Measurements from ENCODE around the gene ISM1. TPM values are rescaled to one million over a fixed set of nuclear protein-coding genes. Genes with fewer than 3 reads are reported as not detected.

The ISM1 gene
- total and polyA plus RNA-seq, 8 donors: 0.52 to 5.6 (median 1.7) TPM

- Histone ChIP-seq H3K27me3 (no peaks in the 10 kb centered on the region), H3K4me3 (no peak overlapping the region), H3K36me3 (no peaks in the 10 kb centered on the region), H3K9me3 (no peaks in the 10 kb centered on the region), H3K4me1 (no peaks in the 10 kb centered on the region), H3K27ac (no peak overlapping the region)
- ATAC-seq (peak in 1 of 4 donors; percentile 41), DNase-seq (no peak), FAIRE-seq (no peak)
- intact Hi-C loops (cut with DNase I): no loop called here
- WGBS, 2 donors: 91 to 93% methylated on average over 8 of the region's 8 CpGs
- no peak for TF ChIP-seq CTCF (IDR thresholded peaks at IDR 0.05)
Observed at GRCh38 chr20:13251106-13251903, 30.2 kb downstream of the ISM1 start.

GRCh38 chr20:13251904-13252297 lies 30.8 kb downstream of the ISM1 start:
- H3K27ac ChIP-seq: no peak overlapping the region
- H3K27me3 ChIP-seq: no peaks in the 10 kb centered on the region
- no peak overlapping the region for H3K4me3 ChIP-seq
- no peaks in the 10 kb centered on the region for H3K36me3 ChIP-seq
- TF ChIP-seq CTCF (IDR thresholded peaks at IDR 0.05): no peak
- FAIRE-seq (no peak), DNase-seq (no peak), ATAC-seq (no peak)
- H3K4me1 ChIP-seq: no peaks in the 10 kb centered on the region
- intact Hi-C loops (cut with DNase I): no loop called here
- WGBS, 2 donors: 86 to 97% methylated on average over 2 of the region's 2 CpGs
- H3K9me3 ChIP-seq: no peaks in the 10 kb centered on the region

- H3K4me3 ChIP-seq: no peak overlapping the region
- H3K27me3 ChIP-seq: no peaks in the 10 kb centered on the region
- no peak overlapping the region for H3K27ac ChIP-seq
- no peaks in the 10 kb centered on the region for H3K36me3 ChIP-seq
- no peaks in the 10 kb centered on the region for H3K9me3 ChIP-seq
- WGBS, 2 donors: 92 to 95% methylated on average over 1 of the region's 1 CpG
- no peak for TF ChIP-seq CTCF (IDR thresholded peaks at IDR 0.05)
- peaks cover 6 to 12% (median 7%) of the 10 kb centered on the region in 3 donors for H3K4me1 ChIP-seq
- no peak for FAIRE-seq
- intact Hi-C loops (cut with DNase I): no loop called here
- ATAC-seq: no peak
- DNase-seq: no peak
Observed at GRCh38 chr20:13255356-13255755, 34.3 kb downstream of the ISM1 start.

GRCh38 chr20:13256606-13257005 lies 35.5 kb downstream of the ISM1 start:
- intact Hi-C loops (cut with DNase I): no loop called here
- WGBS, 2 donors: 83 to 85% methylated on average over 3 of the region's 3 CpGs
- Histone ChIP-seq H3K27me3 (no peaks in the 10 kb centered on the region), H3K4me1 (peaks cover 12 to 21% (median 13%) of the 10 kb centered on the region in 3 donors), H3K4me3 (no peak overlapping the region), H3K27ac (no peak overlapping the region), H3K9me3 (no peaks in the 10 kb centered on the region), H3K36me3 (no peaks in the 10 kb centered on the region)
- FAIRE-seq (no peak), DNase-seq (no peak), ATAC-seq (no peak)
- TF ChIP-seq CTCF (IDR thresholded peaks at IDR 0.05): no peak

GRCh38 chr20:13259921-13260320 lies 38.8 kb downstream of the ISM1 start:
- Histone ChIP-seq H3K4me1 (peaks cover 13 to 24% (median 15%) of the 10 kb centered on the region in 3 donors), H3K9me3 (no peaks in the 10 kb centered on the region), H3K36me3 (no peaks in the 10 kb centered on the region), H3K4me3 (no peak overlapping the region), H3K27me3 (no peaks in the 10 kb centered on the region), H3K27ac (peak overlapping the region in 2 of 4 donors; percentile 44 to 56)
- no peak for TF ChIP-seq CTCF (IDR thresholded peaks at IDR 0.05)
- intact Hi-C loops (cut with DNase I): loop anchor here in 1 of 3 donors (10.0 kb wide), 1 partner anchor 135 kb away; no protein-coding TSS in a partner anchor
- WGBS, 2 donors: 23 to 28% methylated on average over 3 of the region's 3 CpGs
- peak in 5 of 6 donors; percentile 45 to 77 (median 67) for DNase-seq
- FAIRE-seq: no peak
- ATAC-seq: peak; percentile 81 to 93 (median 89)

All from pancreas (tissue), 10 donors.